NCI-H2227 (cell line): ENCODE results near the gene MITF.

Experiments
- DNase-seq: peaks from one replicate; lab custom pipeline; 2025; ENCODE audit not compliant: unreplicated experiment; lab: John Stamatoyannopoulos, UW

Gene MITF

DNA sequence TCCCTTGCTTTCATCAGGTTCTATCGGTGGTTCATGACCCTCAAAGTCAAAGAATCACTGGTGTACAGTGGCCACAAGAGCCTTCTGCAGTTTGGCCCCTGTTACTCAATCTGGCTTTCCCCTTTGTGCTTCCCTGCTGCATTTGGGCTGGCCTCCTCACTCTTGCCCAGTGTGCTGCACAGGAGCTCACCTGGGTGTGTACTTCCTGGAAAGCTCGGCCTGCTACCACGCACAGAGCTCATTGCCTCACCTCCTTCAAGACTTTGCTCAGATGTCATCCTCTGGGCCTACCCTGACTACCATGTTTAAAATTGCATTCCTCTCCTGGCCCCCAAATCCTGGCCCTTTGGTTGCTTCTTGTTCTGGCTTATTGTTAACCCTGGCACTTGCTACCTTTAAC lies 90.9 kb downstream of the MITF start:
- DNase-seq = no peak

GRCh38 chr3:69831737-69832136 lies 92.5 kb downstream of the MITF start:
- no peak for DNase-seq

- DNase-seq = no peak
These were observed 94.3 kb downstream of the MITF start for GRCh38 chr3:69833591-69833990.

- DNase-seq = no peak
These were observed 99.0 kb downstream of the MITF start for GRCh38 chr3:69838217-69838616.

- no peak for DNase-seq
These were observed 99.6 kb downstream of the MITF start for GRCh38 chr3:69838696-69839515.

- DNase-seq = no peak
These were observed 103.1 kb downstream of the MITF start for GRCh38 chr3:69842351-69842750.

DNA sequence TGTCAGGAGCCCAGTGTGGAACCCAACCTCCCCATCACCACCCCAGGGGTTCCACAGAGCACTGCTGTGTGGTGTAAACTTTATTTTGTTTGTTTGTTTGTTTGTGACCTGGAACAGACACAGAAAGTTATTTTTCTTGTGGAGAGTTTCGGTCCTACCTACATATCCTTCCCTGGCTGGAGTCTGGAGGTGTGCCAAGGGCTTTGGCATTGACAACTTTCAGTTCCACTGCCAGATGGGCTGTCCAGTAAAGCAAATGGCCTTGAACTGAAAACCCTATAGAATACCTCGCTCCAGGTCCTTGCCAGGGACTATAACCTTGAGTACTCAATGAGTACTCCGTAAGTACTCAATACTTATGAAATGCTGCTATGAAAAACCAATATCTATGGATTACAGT lies 103.5 kb downstream of the MITF start:
- no peak for DNase-seq

DNA sequence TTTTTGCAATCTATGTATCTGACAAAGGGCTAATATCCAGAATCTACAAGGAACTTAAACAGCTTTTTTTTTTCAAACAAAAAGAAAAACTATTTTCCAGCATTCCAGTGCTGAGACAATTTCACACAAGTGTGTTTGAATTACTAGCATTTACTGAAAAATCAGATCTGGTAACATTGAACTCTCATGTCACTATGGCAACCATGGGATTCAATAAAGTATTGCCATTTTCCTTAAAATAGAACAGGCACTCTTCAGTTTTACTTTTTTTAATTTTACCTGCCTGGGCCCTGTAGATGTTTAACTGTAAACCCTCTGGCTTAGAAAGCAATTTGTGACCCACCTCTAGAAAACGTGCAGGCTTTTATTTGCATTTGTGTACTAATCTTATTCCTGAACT lies 105.4 kb downstream of the MITF start:
- no peak for DNase-seq

GRCh38 chr3:69847303-69847702 lies 108.0 kb downstream of the MITF start:
- DNase-seq = no peak

GRCh38 chr3:69848113-69848512 lies 108.8 kb downstream of the MITF start:
- no peak for DNase-seq

GRCh38 chr3:69850849-69851248 lies 111.6 kb downstream of the MITF start:
- DNase-seq = no peak

DNA sequence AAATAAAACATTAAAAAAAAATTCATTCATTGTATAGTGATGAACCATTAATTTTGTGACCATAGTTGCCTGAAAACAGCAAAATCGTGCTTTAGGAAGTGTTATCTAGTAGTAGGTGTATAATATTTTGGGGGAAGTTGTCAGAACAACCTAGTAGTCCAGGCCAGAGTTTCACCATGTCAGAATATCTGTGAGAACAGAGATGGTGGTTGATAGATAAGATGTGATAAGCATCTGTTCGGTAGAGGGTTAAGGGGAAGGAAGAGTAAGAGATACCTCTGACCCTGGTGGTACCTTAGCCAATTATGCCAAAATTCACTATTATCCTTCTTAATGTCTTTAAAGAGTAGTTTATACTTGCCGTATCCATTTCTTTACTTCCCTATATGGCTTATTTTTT lies 113.8 kb downstream of the MITF start:
- no peak for DNase-seq

DNA sequence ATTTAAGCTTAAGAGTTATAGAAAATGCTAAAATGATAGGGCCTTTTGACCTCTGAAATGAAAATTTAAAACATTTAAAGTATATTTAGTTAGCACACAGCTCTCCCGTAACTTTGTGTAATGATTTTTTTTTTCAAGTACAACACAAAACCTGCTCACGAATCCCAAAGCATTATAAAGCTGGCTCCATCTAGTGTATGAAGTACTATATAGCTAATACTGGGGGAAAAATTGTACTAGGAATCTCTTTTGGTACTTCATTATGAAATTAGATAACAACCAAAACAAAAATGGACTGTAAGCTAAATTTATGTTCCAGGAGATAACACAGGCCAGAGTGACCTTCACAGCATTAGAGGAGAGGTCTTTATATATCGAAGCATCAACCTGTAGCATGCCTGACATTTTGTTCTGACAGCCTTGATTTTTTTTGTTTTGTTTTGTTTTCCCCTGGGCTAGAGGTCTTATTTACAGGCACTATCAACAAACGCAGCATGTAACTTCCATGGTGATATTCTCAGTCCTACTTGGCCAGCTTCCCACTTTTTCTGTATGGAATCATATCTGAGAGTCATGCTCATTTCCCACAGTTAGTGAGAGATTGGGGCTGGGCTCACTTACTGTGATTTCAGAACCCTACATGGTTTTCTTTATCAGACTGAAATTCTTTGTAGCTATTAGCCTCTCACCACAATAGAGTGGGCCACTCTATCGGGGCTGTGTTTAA lies 116.3 kb downstream of the MITF start:
- no peak for DNase-seq

GRCh38 chr3:69856965-69857705 lies 117.9 kb downstream of the MITF start:
- DNase-seq = no peak

GRCh38 chr3:69861556-69861955 lies 122.3 kb downstream of the MITF start:
- no peak for DNase-seq

DNA sequence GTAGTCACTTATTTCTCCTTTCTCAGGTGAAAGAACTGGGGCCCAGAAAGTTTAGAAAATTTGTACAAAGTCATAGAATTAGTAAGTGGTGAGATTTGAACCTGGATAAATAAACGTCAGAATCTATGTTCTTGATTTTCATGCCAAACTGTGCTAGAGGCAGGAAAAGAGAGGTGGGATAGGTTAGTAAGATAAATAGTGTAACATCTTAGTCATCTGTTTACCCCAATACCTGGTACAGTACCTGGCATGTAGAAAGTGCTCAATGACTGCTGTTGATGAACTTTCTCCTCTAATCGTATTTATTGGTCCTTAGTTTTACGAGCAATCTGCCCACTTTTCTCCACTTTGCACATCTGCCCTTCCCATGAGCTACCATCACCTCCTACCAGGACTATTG lies 124.9 kb downstream of the MITF start:
- DNase-seq = no peak

DNA sequence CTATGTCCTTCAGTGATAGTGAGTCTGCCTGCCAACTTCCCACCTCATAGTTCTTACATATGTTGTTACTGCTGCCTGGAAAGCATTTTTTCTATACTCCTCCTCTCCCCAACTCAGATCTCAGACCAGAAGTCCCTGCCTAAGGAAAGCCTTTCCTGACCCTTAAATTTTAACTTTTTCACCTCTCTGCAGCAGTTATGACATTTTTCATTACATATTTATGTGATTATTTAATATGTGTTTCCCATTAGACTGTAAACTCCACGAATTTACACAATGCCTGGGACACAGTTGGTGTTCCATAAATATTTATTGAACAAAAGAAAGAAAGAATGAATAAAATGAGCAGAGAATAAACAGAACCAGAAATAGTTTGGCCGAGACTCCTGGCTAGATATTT lies 125.5 kb downstream of the MITF start:
- DNase-seq = no peak

- no peak for DNase-seq
These were observed 126.8 kb downstream of the MITF start for GRCh38 chr3:69865925-69866679.

- DNase-seq = no peak
These were observed 127.9 kb downstream of the MITF start for GRCh38 chr3:69866988-69867720.

DNA sequence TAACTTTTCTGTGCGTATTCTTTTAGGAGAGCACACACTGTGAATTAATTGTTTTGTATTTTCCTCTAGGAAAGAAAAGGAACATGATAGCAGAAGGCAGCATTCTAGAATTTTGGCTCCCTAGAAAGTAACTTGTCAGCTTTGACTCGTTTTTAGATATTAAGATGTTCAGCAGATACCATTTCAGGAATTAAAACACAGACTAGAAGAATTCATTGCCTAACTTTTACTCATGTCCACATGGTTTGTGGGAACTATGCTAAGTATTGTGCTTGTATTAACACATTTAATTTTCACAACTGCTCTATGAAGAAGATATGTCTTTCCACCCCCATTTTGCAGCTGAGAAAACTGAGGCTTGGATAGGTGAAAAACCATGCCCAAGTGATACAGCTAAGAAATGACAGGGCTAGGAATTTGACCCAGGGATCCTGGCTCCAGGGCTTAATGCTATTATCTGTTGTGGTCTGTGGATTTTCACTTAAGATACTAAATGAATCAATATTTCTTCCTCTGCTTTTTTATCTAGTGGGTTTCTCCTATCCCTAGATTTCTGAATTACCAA lies 128.8 kb downstream of the MITF start:
- no peak for DNase-seq
